Measurements from ENCODE around the gene EIF5A.
A peak's percentile ranks its signal among the peaks of the same experiment; 100 is the strongest.
"Not testable (repeated sequence)": the region's sequence is repeated elsewhere in the genome, so short reads cannot be mapped to it uniquely, and the experiment has no call there.

EIF5A gene

GRCh38 chr17:7332600-7333069, 25.2 kb downstream of the EIF5A start:
- DNase-seq: peak; percentile 56

DNA sequence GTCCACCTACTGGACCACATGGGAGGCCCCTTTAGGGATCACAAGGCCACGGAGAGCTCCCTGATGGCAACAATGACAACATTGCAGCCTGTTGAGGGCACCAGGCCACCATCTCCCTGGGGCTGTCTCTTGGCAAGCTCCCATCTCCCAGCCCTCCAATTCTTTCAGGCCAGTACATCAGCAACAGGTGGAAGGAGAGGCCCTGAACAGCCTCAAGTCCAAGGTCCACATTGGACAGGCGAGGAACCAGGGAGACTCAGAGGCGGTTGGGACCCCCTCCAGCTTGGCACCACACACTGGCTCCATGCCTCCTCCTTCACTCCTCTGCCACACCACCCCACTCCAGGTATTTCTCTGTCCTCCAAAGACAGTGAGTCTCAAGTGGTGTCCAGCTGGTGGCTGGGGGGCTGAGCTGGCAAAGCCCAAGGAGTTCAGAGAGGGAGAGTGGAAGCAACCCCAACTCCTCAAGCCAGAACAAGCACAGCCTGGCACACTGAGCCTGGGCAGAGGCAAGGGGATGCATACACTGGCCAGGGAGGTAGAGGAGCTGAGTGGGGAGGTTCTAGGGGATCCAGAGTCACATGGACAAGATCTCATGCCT, 27.6 kb downstream of the EIF5A start:
- DNase-seq: no peak

GRCh38 chr17:7335765-7336164, 28.3 kb downstream of the EIF5A start:
- DNase-seq: not testable (repeated sequence)

DNA sequence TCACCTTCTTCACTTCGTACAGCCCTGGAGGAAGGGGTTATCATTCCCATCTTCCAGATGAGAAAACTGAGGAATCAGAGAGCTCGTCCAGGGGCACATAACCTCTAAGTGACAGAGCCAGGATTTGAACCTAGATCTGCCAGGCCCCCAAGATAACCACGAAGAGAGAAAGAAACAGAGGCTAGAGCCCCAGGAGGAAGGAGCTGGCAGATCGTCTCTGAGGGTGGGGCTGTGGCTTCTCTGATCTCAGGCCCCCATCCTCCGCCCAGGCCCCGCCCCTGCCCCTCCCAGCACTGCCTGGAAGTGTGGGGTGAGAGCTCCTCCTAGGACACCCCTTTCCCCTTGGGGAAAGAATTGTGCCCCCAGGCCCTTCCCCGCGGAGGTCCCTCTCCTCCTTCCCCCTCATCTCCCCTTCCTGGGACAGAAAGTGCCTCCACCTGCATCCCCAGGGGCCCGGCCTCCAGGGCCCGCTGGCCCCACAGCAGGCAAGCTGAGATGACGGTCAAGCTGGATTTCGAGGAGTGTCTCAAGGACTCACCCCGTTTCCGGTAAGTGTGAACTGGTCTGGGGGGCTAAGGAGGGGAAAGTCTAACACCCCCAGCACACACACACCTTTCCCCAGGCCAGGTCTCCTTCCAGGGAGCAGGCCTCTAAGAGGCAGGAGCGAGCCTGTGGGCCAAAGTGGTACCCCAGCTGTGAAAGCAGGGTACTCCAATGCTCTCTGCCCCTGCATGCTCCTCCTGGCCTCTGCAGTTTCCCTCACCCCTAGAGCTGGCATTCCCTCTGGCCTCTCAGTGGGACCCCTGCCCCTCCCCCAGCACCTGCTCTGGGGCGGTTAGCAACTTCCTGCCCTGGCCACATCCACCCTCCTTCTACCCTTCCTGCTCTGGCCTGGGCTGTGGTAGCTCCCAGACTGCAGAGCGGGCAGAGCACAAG, 29.1 kb downstream of the EIF5A start, which contains the start of gene ACAP1:
ACAP1 (plus strand) TSS at position 290 of the 936 bp plus-strand sequence; CDS start at position 496, 206 bp downstream.
- DNase-seq: peak; percentile 82

- not testable (repeated sequence) for DNase-seq
These were observed 30.2 kb downstream of the EIF5A start for GRCh38 chr17:7337600-7337999.

DNA sequence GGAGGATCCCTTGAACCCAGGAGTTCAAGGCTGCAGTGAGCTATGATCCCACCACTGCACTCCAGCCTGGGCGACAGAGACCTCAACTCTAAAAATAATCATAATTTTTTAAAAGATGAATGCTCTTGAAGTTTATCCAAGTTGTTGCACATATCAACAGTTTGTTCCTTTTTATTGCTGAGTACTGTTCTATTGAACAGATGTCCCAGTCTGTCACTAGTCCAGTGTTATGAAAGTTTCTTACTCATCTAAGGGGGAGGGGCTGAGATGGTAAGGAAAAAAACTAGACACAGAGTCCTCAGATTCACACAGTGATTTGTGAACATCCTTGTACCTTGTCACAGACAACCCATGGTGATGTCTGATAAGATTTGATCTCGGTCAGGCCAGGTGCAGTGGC, 32.8 kb downstream of the EIF5A start:
- DNase-seq: no peak

DNA sequence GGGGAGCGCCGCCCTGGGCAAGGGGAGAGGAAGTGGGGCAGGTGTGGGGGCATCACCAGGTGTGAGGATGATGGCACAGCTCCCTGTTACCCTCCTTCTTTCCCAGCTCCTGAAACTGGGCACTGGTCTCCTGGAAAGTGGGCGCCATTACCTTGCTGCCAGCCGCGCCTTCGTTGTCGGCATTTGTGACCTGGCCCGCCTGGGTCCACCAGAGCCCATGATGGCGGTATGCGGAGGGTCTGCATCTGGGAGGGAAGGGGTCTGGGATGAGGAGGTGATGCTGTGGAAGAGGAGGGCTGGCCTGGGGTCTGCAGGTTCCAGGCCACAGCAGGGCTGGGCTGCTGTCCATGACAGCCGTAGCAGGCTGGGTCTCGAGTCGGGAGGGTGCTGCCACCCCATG, 34.4 kb downstream of the EIF5A start:
- DNase-seq: no peak

GRCh38 chr17:7343250-7343649, 35.8 kb downstream of the EIF5A start:
- DNase-seq: no peak

DNA sequence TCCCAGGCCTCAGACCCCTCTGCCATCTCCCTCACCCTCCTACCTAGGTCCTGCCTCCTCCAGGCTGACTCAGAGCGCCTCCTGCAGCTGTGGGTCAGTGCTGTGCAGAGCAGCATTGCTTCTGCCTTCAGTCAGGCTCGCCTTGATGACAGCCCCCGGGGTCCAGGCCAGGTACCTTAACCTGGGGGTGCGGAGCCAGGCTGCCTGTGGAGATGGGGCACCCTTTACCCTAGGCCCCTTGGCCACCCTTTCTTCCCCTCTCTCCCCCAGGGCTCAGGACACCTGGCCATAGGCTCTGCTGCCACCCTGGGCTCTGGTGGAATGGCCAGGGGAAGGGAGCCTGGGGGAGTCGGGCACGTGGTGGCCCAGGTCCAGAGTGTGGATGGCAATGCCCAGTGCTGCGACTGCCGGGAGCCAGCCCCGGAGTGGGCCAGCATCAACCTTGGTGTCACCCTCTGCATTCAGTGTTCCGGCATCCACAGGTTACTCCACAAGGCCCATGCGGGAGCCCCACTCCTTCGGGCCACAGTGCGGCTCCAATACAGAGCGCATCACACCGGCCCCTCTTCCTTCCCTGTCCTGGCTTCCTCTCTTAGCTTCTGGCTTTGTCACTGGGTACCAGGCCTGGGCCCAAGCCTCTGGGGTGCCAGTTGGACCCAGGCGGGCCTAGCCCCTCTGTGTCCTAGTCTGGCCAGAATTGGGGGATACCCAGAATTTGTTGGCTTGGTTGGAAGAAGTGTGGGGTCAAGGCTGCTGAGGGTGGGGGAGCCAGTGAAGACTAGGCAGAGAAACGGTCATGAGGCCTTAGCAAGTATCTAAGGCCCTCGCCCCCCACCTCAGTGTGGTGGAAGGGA, 39.6 kb downstream of the EIF5A start:
- DNase-seq: no peak

GRCh38 chr17:7347630-7348477, 40.4 kb downstream of the EIF5A start:
- no peak for DNase-seq

DNA sequence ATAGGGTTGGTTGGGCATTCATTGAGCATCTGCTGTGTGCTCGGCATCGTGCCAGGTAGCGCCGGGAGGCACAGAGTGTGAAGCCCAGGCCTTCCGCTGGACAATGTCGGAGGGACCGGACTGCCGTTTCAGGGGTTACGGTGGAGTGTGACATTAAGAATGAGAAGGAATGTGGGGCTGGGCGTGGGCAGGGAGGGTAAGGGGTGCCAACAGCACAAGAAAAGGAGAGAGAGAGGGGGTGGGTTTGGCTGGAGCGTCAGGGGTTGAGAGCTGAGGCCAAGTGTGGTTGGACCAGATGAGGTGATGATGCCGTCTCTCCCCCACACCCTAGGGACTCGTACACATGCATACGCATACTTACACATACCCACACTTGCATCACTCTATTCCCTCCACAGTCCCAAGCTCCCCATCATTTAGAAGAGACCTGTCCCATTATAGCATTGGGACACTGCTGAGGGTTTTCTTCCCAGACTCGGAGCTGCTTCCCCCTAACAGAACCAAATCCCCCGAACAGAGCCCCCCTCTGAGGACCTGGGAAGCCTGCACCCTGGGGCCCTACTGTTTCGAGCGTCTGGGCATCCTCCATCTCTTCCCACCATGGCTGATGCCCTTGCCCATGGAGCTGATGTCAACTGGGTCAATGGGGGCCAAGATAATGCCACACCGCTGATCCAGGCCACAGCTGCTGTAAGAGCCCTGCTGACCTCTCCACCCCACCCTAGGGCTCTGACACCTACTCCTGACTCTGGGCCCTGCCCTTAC, 41.2 kb downstream of the EIF5A start:
- no peak for DNase-seq

GRCh38 chr17:7351665-7352502, 44.5 kb downstream of the EIF5A start, which contains the start of gene KCTD11:
Gene KCTD11 (plus strand): TSS chr17:7352162.
- DNase-seq: peak; percentile 82

GRCh38 chr17:7352503-7352889, 45.1 kb downstream of the EIF5A start:
- no peak for DNase-seq

- DNase-seq: no peak
These were observed 45.6 kb downstream of the EIF5A start for GRCh38 chr17:7352910-7353635.

GRCh38 chr17:7354262-7354843, 46.9 kb downstream of the EIF5A start:
- no peak for DNase-seq

GRCh38 chr17:7355053-7355452, 47.6 kb downstream of the EIF5A start, which contains the start of gene TMEM95:
Gene TMEM95 (plus strand): TSS chr17:7355156. CDS start chr17:7355205, 49 bp downstream.
- no peak for DNase-seq

GRCh38 chr17:7355573-7355972, 48.1 kb downstream of the EIF5A start:
- no peak for DNase-seq

GRCh38 chr17:7356072-7356549, 48.7 kb downstream of the EIF5A start:
- DNase-seq: peak; percentile 85

DNA sequence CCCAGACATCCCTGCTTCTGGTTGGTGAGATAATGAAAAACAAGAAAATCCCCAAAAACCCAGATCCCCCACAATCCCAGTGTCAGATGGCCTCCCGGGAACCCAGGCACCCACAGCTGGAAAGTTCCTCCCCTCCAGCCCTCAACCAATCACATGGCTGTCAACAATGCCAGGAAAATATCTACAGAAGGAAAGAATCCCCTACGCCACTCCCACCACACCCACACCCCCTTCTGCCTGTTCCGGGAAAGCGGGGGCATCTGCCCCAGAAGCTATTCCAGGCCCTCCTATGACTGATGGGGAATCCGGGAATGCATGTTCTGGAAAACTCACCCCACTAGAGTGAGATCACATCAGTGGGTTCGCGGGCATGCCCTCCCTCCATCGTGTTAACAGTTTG, 49.3 kb downstream of the EIF5A start:
- DNase-seq: no peak
